SU-DHL-6 (cell line): ENCODE measurements around the gene LRRN2.

Source experiments
- H2AFZ ChIP-seq: fragments of 200-600 bp; sonication (generic); 2 replicates; pipeline ENCODE4 v1.6.1; 2014; ENCODE audit warnings: low read depth, mild to moderate bottlenecking, moderate library complexity, mixed read lengths, antibody characterized with exemption, low read length; ENCODE audit not compliant: severe bottlenecking
- H3F3A ChIP-seq: fragments of 200-600 bp; shearing (Covaris generic); 2 replicates; pipeline ENCODE4 v1.6.0; 2016; ENCODE audit warnings: antibody characterized with exemption, mild to moderate bottlenecking; ENCODE audit not compliant: insufficient read depth
- H3K27ac ChIP-seq: fragments of 200-600 bp; sonication (generic); 2 replicates; pipeline ENCODE4 v1.5.1; 2016; ENCODE audit warnings: low read depth, mild to moderate bottlenecking, low read length, moderate library complexity, mixed read lengths
- H3K27me3 ChIP-seq: fragments of 200-600 bp; sonication (generic), shearing (Covaris generic); 2 replicates; pipeline ENCODE4 v1.6.0; 2014; ENCODE audit warnings: mild to moderate bottlenecking, low read length
- H3K36me3 ChIP-seq: fragments of 200-600 bp; sonication (generic); 2 replicates; pipeline ENCODE4 v1.6.1; 2014; ENCODE audit warnings: mild to moderate bottlenecking, low read length, mixed read lengths
- H3K4me2 ChIP-seq: fragments of 300-600, 200-600 bp; shearing (Covaris generic), sonication (generic); 2 replicates; pipeline ENCODE4 v1.6.0; 2014; ENCODE audit warnings: low read length, low read depth, mild to moderate bottlenecking; ENCODE audit not compliant: poor library complexity, severe bottlenecking
- H3K4me3 ChIP-seq: fragments of 200-600 bp; sonication (generic); 2 replicates; pipeline ENCODE4 v1.5.1; 2014; ENCODE audit warnings: antibody characterized with exemption, low read length, mild to moderate bottlenecking, mixed read lengths; ENCODE audit not compliant: insufficient read depth, poor library complexity, severe bottlenecking
- H3K79me2 ChIP-seq: fragments of 200-600 bp; sonication (generic); 2 replicates; pipeline ENCODE4 v1.6.1; 2014; ENCODE audit warnings: mild to moderate bottlenecking, low read length, moderate library complexity; ENCODE audit not compliant: insufficient read depth
- H3K9ac ChIP-seq: fragments of 200-600 bp; sonication (generic); 2 replicates; pipeline ENCODE4 v1.7.0; 2014; ENCODE audit warnings: mild to moderate bottlenecking, low read length
- H3K9me2 ChIP-seq: fragments of 200-600 bp; sonication (generic); replicated peaks from 2 replicates; pipeline ENCODE4 v1.6.1; 2014; ENCODE audit warnings: low read length; ENCODE audit not compliant: insufficient read depth
- H3K9me3 ChIP-seq: fragments of 200-600 bp; sonication (generic); 2 replicates; pipeline ENCODE4 v1.6.1; 2014; ENCODE audit warnings: low read length, mixed read lengths; ENCODE audit not compliant: insufficient read depth
- H4K20me1 ChIP-seq: fragments of 200-600 bp; sonication (generic); 2 replicates; pipeline ENCODE4 v1.6.1; 2014; ENCODE audit warnings: low read depth, mild to moderate bottlenecking, antibody characterized with exemption, low read length, moderate library complexity, mixed read lengths
- CTCF ChIP-seq: fragments of 200-600 bp; sonication (generic); IDR thresholded peaks from one replicate; pipeline ENCODE4 v1.5.1; 2017; ENCODE audit warnings: antibody characterized with exemption, mild to moderate bottlenecking, low read length, moderate library complexity; ENCODE audit not compliant: insufficient read depth, poor library complexity, severe bottlenecking
- EZH2phosphoT487 ChIP-seq: fragments of 200-600 bp; sonication (generic), shearing (Covaris generic); conservative IDR thresholded peaks from 2 replicates; pipeline ENCODE4 v1.6.1; 2018; ENCODE audit warnings: mild to moderate bottlenecking, antibody characterized with exemption, low read length, moderate library complexity, mixed read lengths

The LRRN2 gene

DNA sequence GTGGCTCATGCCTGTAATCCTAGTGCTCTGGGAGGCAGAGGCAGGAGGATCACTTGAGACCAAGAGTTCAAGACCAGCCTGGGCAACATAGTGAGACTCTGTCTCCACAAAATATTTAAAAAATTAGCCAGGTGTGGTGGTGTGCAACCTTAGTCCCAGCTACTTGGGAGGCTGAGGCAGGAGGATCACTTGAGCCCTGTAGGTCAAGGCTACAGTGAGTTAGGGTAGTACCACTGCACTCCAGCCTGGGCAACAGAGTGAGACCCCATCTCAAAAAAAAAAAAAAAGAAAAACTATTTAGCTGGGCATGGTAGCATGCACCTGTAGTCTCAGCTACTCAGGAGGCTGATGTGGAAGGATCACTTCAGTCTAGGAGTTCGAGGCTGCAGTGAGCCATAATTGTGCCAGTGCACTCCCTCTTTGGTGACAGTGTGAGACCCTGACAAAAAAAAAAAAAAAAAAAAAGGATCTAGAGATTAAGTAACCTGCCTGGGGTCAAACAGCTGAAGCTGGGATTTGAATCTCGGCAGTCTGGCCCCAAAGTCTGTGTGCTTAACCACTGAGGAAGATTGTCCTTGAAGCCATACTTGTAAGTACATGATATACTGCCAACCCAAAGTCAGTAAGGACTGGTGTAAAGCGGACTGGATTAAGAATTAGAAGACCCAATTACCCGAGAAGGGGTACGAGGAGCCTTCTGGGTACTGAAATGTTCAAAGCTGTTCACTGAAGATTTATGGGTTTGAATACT is 31.8 kb downstream of the LRRN2 start:
- Histone ChIP-seq H3K4me3 (no peak overlapping the region), H3K9ac (no peak overlapping the region), H3K9me2 (no peaks in the 10 kb centered on the region), H3K79me2 (no peaks in the 10 kb centered on the region), H3K4me2 (no peak overlapping the region), H3K9me3 (no peaks in the 10 kb centered on the region), H3K27ac (no peak overlapping the region), H4K20me1 (no peaks in the 10 kb centered on the region), H2AFZ (no peak overlapping the region), H3K27me3 (no peaks in the 10 kb centered on the region), H3K36me3 (no peaks in the 10 kb centered on the region), H3F3A (no peaks in the 10 kb centered on the region)
- no peak for TF ChIP-seq CTCF
- TF ChIP-seq EZH2phosphoT487 = no peak

GRCh38 chr1:204652497-204652896 is 33.0 kb downstream of the LRRN2 start:
- Histone ChIP-seq H3K4me2 (no peak overlapping the region), H3K9ac (no peak overlapping the region), H3K9me3 (no peaks in the 10 kb centered on the region), H3K9me2 (no peaks in the 10 kb centered on the region), H3K27me3 (no peaks in the 10 kb centered on the region), H4K20me1 (no peaks in the 10 kb centered on the region), H2AFZ (no peak overlapping the region), H3F3A (no peaks in the 10 kb centered on the region), H3K36me3 (no peaks in the 10 kb centered on the region), H3K4me3 (no peak overlapping the region), H3K79me2 (no peaks in the 10 kb centered on the region), H3K27ac (no peak overlapping the region)
- TF ChIP-seq EZH2phosphoT487 (no peak), CTCF (no peak)

DNA sequence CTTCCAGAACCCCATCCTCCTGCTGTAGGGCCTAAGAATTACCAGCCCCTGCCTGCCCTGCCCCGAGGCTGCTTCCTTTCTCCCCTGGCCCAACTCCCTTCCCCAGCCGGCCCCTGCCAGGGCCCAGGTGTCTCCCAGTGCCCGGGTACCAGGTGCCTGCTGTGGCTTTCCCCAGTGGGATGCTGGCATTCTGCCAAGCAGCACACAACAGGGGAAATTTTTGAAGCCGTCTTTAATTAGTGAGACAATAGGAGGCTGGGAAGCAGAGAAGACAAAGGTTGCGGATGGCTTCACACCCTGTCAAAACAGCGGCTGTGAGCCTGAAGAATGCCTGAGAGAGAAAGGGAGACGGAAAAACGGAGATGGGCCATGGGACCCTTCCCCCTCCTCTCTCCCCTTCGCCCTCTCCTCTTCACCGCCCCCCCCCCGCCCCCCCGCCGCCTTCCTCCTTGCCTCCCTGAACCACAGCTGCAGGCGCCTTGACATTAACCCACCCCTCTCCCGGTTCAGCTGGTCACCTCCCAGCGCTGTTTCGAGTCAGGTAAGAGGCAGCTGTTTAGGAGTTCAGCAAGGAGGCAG is 33.6 kb downstream of the LRRN2 start:
- Histone ChIP-seq H4K20me1 (no peaks in the 10 kb centered on the region), H2AFZ (no peak overlapping the region), H3K9me2 (no peaks in the 10 kb centered on the region), H3K36me3 (no peaks in the 10 kb centered on the region), H3K4me3 (no peak overlapping the region), H3K27me3 (no peaks in the 10 kb centered on the region), H3K79me2 (no peaks in the 10 kb centered on the region), H3K9me3 (no peaks in the 10 kb centered on the region), H3K27ac (no peak overlapping the region), H3K9ac (no peak overlapping the region), H3F3A (no peaks in the 10 kb centered on the region), H3K4me2 (no peak overlapping the region)
- TF ChIP-seq EZH2phosphoT487 = no peak
- TF ChIP-seq CTCF = no peak
